H9 (cell line): ENCODE measurements around the gene PHEX. TPM values are rescaled to one million over a fixed set of nuclear protein-coding genes. Genes with fewer than 3 reads are reported as not detected.
A peak's percentile ranks its signal among the peaks of the same experiment; 100 is the strongest.

Experiments
- DNase-seq: peaks from one replicate; pipeline ENCODE4 v3.0.0-alpha.2; 2017
- H2AFZ ChIP-seq: one replicate; pipeline ENCODE4 v1.6.1; 2013; ENCODE audit warnings: mild to moderate bottlenecking, low read length, control low read depth, moderate library complexity
- H2AK5ac ChIP-seq: 2 replicates; pipeline ENCODE4 v1.6.1; 2013; ENCODE audit warnings: low read length, control low read depth, mixed read lengths; ENCODE audit not compliant: insufficient read length
- H2BK120ac ChIP-seq: one replicate; pipeline ENCODE4 v1.6.1; 2013; ENCODE audit warnings: low read depth, mild to moderate bottlenecking, low read length, control low read depth, inconsistent platforms; ENCODE audit not compliant: poor library complexity, severe bottlenecking
- H2BK12ac ChIP-seq: 2 replicates; pipeline ENCODE4 v1.6.1; 2013; ENCODE audit warnings: low read length, control low read depth, mixed read lengths, low read depth; ENCODE audit not compliant: insufficient read length
- H2BK15ac ChIP-seq: 2 replicates; pipeline ENCODE4 v1.6.1; 2013; ENCODE audit warnings: low read depth, low read length, control low read depth
- H2BK20ac ChIP-seq: one replicate; pipeline ENCODE4 v1.6.1; 2013; ENCODE audit warnings: low read depth, mild to moderate bottlenecking, low read length, control low read depth, inconsistent platforms; ENCODE audit not compliant: poor library complexity, severe bottlenecking
- H2BK5ac ChIP-seq: 2 replicates; pipeline ENCODE4 v1.6.1; 2013; ENCODE audit warnings: low read length, control low read depth, mixed read lengths; ENCODE audit not compliant: insufficient read length
- H3K14ac ChIP-seq: 2 replicates; pipeline ENCODE4 v1.6.1; 2013; ENCODE audit warnings: low read length, control low read depth; ENCODE audit not compliant: insufficient read depth
- H3K18ac ChIP-seq: 2 replicates; pipeline ENCODE4 v1.6.1; 2013; ENCODE audit warnings: low read depth, mild to moderate bottlenecking, mixed read lengths, low read length, control low read depth; ENCODE audit not compliant: insufficient read length
- H3K23ac ChIP-seq: 2 replicates; pipeline ENCODE4 v1.6.1; 2013; ENCODE audit warnings: low read length, control low read depth, mixed read lengths, low read depth; ENCODE audit not compliant: insufficient read length
- H3K23me2 ChIP-seq: 2 replicates; pipeline ENCODE4 v1.6.1; 2013; ENCODE audit warnings: low read depth, mild to moderate bottlenecking, mixed read lengths, low read length, control low read depth; ENCODE audit not compliant: insufficient read length, poor library complexity, severe bottlenecking
- H3K27ac ChIP-seq: 2 replicates; pipeline ENCODE4 v1.5.1; 2013; ENCODE audit warnings: low read length, control low read depth, mixed read lengths, low read depth; ENCODE audit not compliant: insufficient read length
- H3K27me3 ChIP-seq: 2 replicates; pipeline ENCODE4 v1.6.1; 2013; ENCODE audit warnings: low read length, control low read depth, inconsistent platforms; ENCODE audit not compliant: insufficient read depth
- H3K4ac ChIP-seq: 2 replicates; pipeline ENCODE4 v1.6.1; 2013; ENCODE audit warnings: low read depth, mild to moderate bottlenecking, control low read depth, inconsistent platforms, low read length, moderate library complexity
- H3K4me1 ChIP-seq: 2 replicates; pipeline ENCODE4 v1.6.1; 2013; ENCODE audit warnings: low read length, control low read depth, inconsistent platforms; ENCODE audit not compliant: insufficient read depth
- H3K4me2 ChIP-seq: 2 replicates; pipeline ENCODE4 v1.6.1; 2013; ENCODE audit warnings: low read length, control low read depth, mixed read lengths; ENCODE audit not compliant: insufficient read length, insufficient read depth
- H3K56ac ChIP-seq: 2 replicates; pipeline ENCODE4 v1.6.1; 2013; ENCODE audit warnings: low read depth, mild to moderate bottlenecking, mixed read lengths, low read length, control low read depth; ENCODE audit not compliant: insufficient read length
- H3K79me1 ChIP-seq: 2 replicates; pipeline ENCODE4 v1.6.1; 2013; ENCODE audit warnings: low read depth, mild to moderate bottlenecking, moderate library complexity, low read length, control low read depth, inconsistent platforms; ENCODE audit not compliant: insufficient read depth, poor library complexity, severe bottlenecking
- H3K79me2 ChIP-seq: 2 replicates; pipeline ENCODE4 v1.6.1; 2013; ENCODE audit warnings: low read length, control low read depth, inconsistent platforms; ENCODE audit not compliant: insufficient read depth
- H3K9ac ChIP-seq: 2 replicates; pipeline ENCODE4 v1.6.1; 2013; ENCODE audit warnings: low read length, control low read depth, mixed read lengths; ENCODE audit not compliant: insufficient read length; ENCODE audit errors: extremely low read depth
- H3K9me3 ChIP-seq: one replicate; pipeline ENCODE4 v1.6.1; 2013; ENCODE audit warnings: low read depth, low read length, inconsistent platforms; ENCODE audit not compliant: control insufficient read depth
- H3T11ph ChIP-seq: one replicate; pipeline ENCODE4 v1.6.1; 2013; ENCODE audit warnings: mild to moderate bottlenecking, low read length, control low read depth, inconsistent platforms
- H4K20me1 ChIP-seq: one replicate; pipeline ENCODE4 v1.6.1; 2013; ENCODE audit not compliant: control insufficient read depth, insufficient read length, insufficient read depth
- H4K5ac ChIP-seq: 2 replicates; pipeline ENCODE4 v1.6.1; 2013; ENCODE audit warnings: low read depth, mild to moderate bottlenecking, mixed read lengths, low read length, control low read depth; ENCODE audit not compliant: insufficient read length
- H4K8ac ChIP-seq: replicated peaks from 2 replicates; pipeline ENCODE4 v1.6.1; 2013; ENCODE audit warnings: low read length, control low read depth, mixed read lengths, low read depth; ENCODE audit not compliant: insufficient read length
- H4K91ac ChIP-seq: 2 replicates; pipeline ENCODE4 v1.6.1; 2013; ENCODE audit warnings: low read depth, mild to moderate bottlenecking, moderate library complexity, mixed read lengths, low read length, control low read depth; ENCODE audit not compliant: insufficient read length
- H3K27ac Mint-ChIP-seq, 3 experiments: 2 replicates in 2 of 3; 3 replicates in 1 of 3; pipeline ENCODE4 v1.8.0; 2020 to 2021; ENCODE audit warnings: mixed read lengths in 3 of 3, mild to moderate bottlenecking in 1 of 3, moderate library complexity in 1 of 3
- H3K27me3 Mint-ChIP-seq: 2 replicates; pipeline ENCODE4 v1.8.0; 2021; ENCODE audit warnings: low read depth, mild to moderate bottlenecking, moderate library complexity, mixed read lengths
- H3K36me3 Mint-ChIP-seq, 3 experiments: 2 replicates in 2 of 3; 3 replicates in 1 of 3; pipeline ENCODE4 v1.8.0; 2020 to 2021; ENCODE audit warnings: low read depth in 3 of 3, mixed read lengths in 3 of 3; ENCODE audit not compliant: insufficient read depth in 1 of 3
- H3K4me1 Mint-ChIP-seq, 2 experiments: 2 replicates each; pipeline ENCODE4 v1.8.0; 2020; ENCODE audit warnings: mixed read lengths in 2 of 2
- H3K4me3 Mint-ChIP-seq, 2 experiments: 2 replicates in 1 of 2; 3 replicates in 1 of 2; pipeline ENCODE4 v1.8.0; 2020 to 2021; ENCODE audit warnings: mild to moderate bottlenecking in 2 of 2, mixed read lengths in 2 of 2, moderate library complexity in 1 of 2
- H3K9me3 Mint-ChIP-seq, 2 experiments: 2 replicates in 1 of 2; 3 replicates in 1 of 2; pipeline ENCODE4 v1.8.0; 2020; ENCODE audit warnings: mild to moderate bottlenecking in 2 of 2, mixed read lengths in 2 of 2, moderate library complexity in 1 of 2
- WGBS: extraction: QIAGEN DNeasy Blood & Tissue Kit; methylation state at CpG from one replicate; pipeline ENCODE4 v1.1.7; 2013; ENCODE audit warnings: missing lambda C conversion rate, low lambda C conversion rate, mixed read lengths; ENCODE audit not compliant: insufficient read length; ENCODE audit errors: extremely low coverage; 5-methylcytosine and 5-hydroxymethylcytosine counted together
- total RNA-seq: library from RNA; stranded (reverse); gene quantifications from 2 replicates; pipeline ENCODE4 v1.2.1, GENCODE V29; 2021
- TF ChIP-seq, protein P1 (sequence below): fragments of 200-600 bp; sonication (generic); conservative IDR thresholded peaks from 3 replicates; pipeline ENCODE4 v1.8.0; 2021; ENCODE audit warnings: antibody characterized with exemption, mild to moderate bottlenecking

Gene PHEX
- total RNA-seq, 1 experiment from 2014 or later = 0.11 TPM

DNA sequence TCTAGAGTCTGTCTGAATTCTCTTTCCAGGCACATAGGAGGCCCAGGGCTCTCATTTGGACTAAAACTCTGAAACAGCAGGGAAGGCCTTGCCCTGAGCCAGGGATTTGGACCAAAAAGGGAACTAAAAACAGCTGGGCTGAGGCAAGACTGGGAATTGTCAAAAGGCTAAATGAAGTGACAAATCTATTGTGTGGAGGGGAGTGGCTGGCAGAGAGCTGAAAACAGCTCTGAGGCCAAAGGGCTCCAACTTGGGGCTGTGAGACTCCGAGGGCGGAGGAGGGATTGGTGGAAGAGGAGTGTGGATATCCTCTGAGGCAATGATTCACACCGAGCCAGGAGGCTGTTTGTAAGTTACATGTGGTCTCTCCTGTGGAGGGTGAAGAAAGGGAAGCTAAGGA lies 63.2 kb downstream of the PHEX start:
- Mint-ChIP-seq H3K36me3 (no peaks in the 10 kb centered on the region), H3K4me3 (no peak overlapping the region), H3K27ac (no peak overlapping the region), H3K4me1 (peaks cover 10 to 13% of the 10 kb centered on the region in 2 experiments), H3K9me3 (peaks cover 0 to 29% of the 10 kb centered on the region in 2 experiments; a peak in 4 of 5 replicates), H3K27me3 (no peaks in the 10 kb centered on the region)
- Histone ChIP-seq H2AK5ac (no peak overlapping the region), H4K20me1 (no peaks in the 10 kb centered on the region), H4K91ac (no peak overlapping the region), H3K4me1 (peaks cover 2% of the 10 kb centered on the region; the same call in 1 of the 2 replicates), H3K23ac (no peak overlapping the region), H2BK20ac (no peak overlapping the region), H3K79me1 (no peaks in the 10 kb centered on the region), H3K79me2 (no peaks in the 10 kb centered on the region), H3K56ac (no peak overlapping the region), H3T11ph (no peak overlapping the region), H2BK15ac (no peak overlapping the region), H2BK5ac (no peak overlapping the region), H3K9ac (no peak overlapping the region), H2BK120ac (no peak overlapping the region), H4K8ac (no peak overlapping the region), H3K4me2 (no peak overlapping the region), H3K14ac (peak overlapping the region; percentile 22; the same call in 1 of the 2 replicates), H3K23me2 (no peaks in the 10 kb centered on the region), H2AFZ (no peak overlapping the region), H3K9me3 (peaks cover 6% of the 10 kb centered on the region), H4K5ac (no peak overlapping the region), H3K27ac (no peak overlapping the region), H3K18ac (no peak overlapping the region), H3K4ac (no peak overlapping the region), H3K27me3 (no peaks in the 10 kb centered on the region), H2BK12ac (no peak overlapping the region)
- WGBS = no CpG with 5 or more reads among the region's 3 CpGs
- TF ChIP-seq, protein P1, sequence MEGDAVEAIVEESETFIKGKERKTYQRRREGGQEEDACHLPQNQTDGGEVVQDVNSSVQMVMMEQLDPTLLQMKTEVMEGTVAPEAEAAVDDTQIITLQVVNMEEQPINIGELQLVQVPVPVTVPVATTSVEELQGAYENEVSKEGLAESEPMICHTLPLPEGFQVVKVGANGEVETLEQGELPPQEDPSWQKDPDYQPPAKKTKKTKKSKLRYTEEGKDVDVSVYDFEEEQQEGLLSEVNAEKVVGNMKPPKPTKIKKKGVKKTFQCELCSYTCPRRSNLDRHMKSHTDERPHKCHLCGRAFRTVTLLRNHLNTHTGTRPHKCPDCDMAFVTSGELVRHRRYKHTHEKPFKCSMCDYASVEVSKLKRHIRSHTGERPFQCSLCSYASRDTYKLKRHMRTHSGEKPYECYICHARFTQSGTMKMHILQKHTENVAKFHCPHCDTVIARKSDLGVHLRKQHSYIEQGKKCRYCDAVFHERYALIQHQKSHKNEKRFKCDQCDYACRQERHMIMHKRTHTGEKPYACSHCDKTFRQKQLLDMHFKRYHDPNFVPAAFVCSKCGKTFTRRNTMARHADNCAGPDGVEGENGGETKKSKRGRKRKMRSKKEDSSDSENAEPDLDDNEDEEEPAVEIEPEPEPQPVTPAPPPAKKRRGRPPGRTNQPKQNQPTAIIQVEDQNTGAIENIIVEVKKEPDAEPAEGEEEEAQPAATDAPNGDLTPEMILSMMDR = no peak
- DNase-seq = no peak
